A673 (cell line): ENCODE measurements around the gene RORC. TPM values are rescaled to one million over a fixed set of nuclear protein-coding genes. Genes with fewer than 3 reads are reported as not detected.

Experiments
- BruUV-seq: library from RNA; stranded (reverse); fragments of 400-500 nt; replicated peaks from 2 replicates; lab custom pipeline; 2021; lab: Mats Ljungman, UMichigan
- CTCF ChIA-PET: fragments of 300-600 bp; sonication (Branson Sonifier 250); formaldehyde crosslinking; loops from one replicate; lab custom pipeline; 2022; ENCODE audit warnings: antibody characterized with exemption; lab: Charles Lee
- POLR2A ChIA-PET: fragments of 300-600 bp; sonication (Branson Sonifier 250); formaldehyde crosslinking; loops from one replicate; lab custom pipeline; 2022; ENCODE audit warnings: antibody characterized with exemption; ENCODE audit not compliant: low non-redundant PET; lab: Charles Lee
- DNase-seq: peaks from one replicate; pipeline ENCODE4 v3.0.0-alpha.2; 2015; ENCODE audit warnings: low spot score
- H3K27ac ChIP-seq: fragments of 200-600 bp; sonication (generic); 2 replicates; pipeline ENCODE4 v1.5.1; 2016; ENCODE audit warnings: mixed run types, low read depth, mild to moderate bottlenecking, mixed read lengths, antibody characterized with exemption, low read length; ENCODE audit not compliant: poor library complexity, severe bottlenecking
- H3K27me3 ChIP-seq: fragments of 200-600 bp; sonication (generic); replicated peaks from 2 replicates; pipeline ENCODE4 v1.6.1; 2017; ENCODE audit warnings: mixed run types, low read depth, mild to moderate bottlenecking, mixed read lengths, antibody characterized with exemption, low read length; ENCODE audit not compliant: insufficient read depth, poor library complexity
- H3K36me3 ChIP-seq: fragments of 200-600 bp; sonication (generic); 2 replicates; pipeline ENCODE4 v1.6.1; 2016; ENCODE audit warnings: mixed run types, mild to moderate bottlenecking, mixed read lengths, antibody characterized with exemption, low read length; ENCODE audit not compliant: insufficient read depth, poor library complexity, severe bottlenecking
- H3K4me1 ChIP-seq: fragments of 200-600 bp; sonication (generic); 2 replicates; pipeline ENCODE4 v1.6.1; 2017; ENCODE audit warnings: mixed run types, mild to moderate bottlenecking, mixed read lengths, antibody characterized with exemption, low read length; ENCODE audit not compliant: insufficient read depth, poor library complexity, severe bottlenecking
- H3K4me3 ChIP-seq: fragments of 200-600 bp; sonication (generic); 2 replicates; pipeline ENCODE4 v1.5.1; 2016; ENCODE audit warnings: low read depth, mixed run types, mild to moderate bottlenecking, mixed read lengths, low read length; ENCODE audit not compliant: poor library complexity, severe bottlenecking
- H3K9me3 ChIP-seq: fragments of 200-600 bp; sonication (generic); 2 replicates; pipeline ENCODE4 v1.6.1; 2016; ENCODE audit warnings: mixed run types, low read depth, mild to moderate bottlenecking, mixed read lengths, antibody characterized with exemption, low read length; ENCODE audit not compliant: poor library complexity, severe bottlenecking
- CTCF ChIP-seq: fragments of 300-800, 200-600 bp; sonication (generic); conservative IDR thresholded peaks from 2 replicates; pipeline ENCODE4 v1.5.1; 2017; ENCODE audit warnings: low read depth, mild to moderate bottlenecking, antibody characterized with exemption, low read length, moderate library complexity, mixed read lengths
- EZH2 ChIP-seq: fragments of 200-600 bp; sonication (generic); IDR thresholded peaks from 2 replicates; pipeline ENCODE4 v1.6.1; 2017; ENCODE audit warnings: borderline replicate concordance, low read depth, mild to moderate bottlenecking, mixed read lengths, antibody characterized with exemption, low read length; ENCODE audit not compliant: poor library complexity, severe bottlenecking
- intact Hi-C: fragments of 100-400 bp; cut with micrococcal nuclease; formaldehyde crosslinking; loops from one replicate; pipeline ENCODE4 v1.10.0; 2022; ENCODE audit not compliant: unreplicated experiment
- total RNA-seq: library from RNA; stranded (reverse); gene quantifications from 2 replicates; pipeline ENCODE4 v1.2.3, GENCODE V29; 2021

The RORC gene
- total RNA-seq, 1 experiment from 2014 or later = not detected

DNA sequence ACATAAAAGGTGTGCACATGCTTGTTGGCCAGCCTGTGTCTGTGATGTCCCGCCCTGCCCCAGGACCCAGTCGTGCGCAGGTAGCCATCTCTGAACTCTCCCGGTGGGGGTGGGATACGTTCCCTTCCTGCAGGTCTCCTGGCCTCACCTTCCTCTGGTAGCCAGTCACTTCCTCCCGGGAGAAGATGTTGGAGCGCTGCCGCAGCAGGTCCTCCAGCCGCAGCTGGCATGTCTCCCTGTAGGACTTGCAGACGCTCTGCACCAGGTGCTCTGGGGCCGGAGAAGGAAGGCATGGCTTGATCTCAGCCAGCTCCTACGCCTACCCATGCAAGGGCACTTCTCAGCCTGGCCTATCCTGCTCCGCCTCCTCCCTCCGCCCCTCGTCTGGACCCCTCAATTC is 17.2 kb downstream of the RORC start:
- H3K4me1 ChIP-seq = no peaks in the 10 kb centered on the region
- ChIA-PET CTCF (no interaction called here), POLR2A (no interaction called here)
- H3K9me3 ChIP-seq = no peaks in the 10 kb centered on the region
- H3K27me3 ChIP-seq = peaks cover 4% of the 10 kb centered on the region
- no peak for TF ChIP-seq CTCF
- TF ChIP-seq EZH2 = no peak
- BruUV-seq = no TSS peak
- H3K27ac ChIP-seq = no peak overlapping the region
- no peak overlapping the region for H3K4me3 ChIP-seq
- DNase-seq = no peak
- H3K36me3 ChIP-seq = no peaks in the 10 kb centered on the region
- intact Hi-C loops = no loop called here

GRCh38 chr1:151813271-151813977 is 18.2 kb downstream of the RORC start:
- Histone ChIP-seq H3K9me3 (no peaks in the 10 kb centered on the region), H3K27ac (no peak overlapping the region), H3K27me3 (peaks cover 4% of the 10 kb centered on the region), H3K4me1 (no peaks in the 10 kb centered on the region), H3K36me3 (no peaks in the 10 kb centered on the region), H3K4me3 (no peak overlapping the region)
- POLR2A ChIA-PET = no interaction called here
- intact Hi-C loops = no loop called here
- CTCF ChIA-PET = no interaction called here
- DNase-seq = no peak
- TF ChIP-seq EZH2 = no peak
- TF ChIP-seq CTCF = no peak
- BruUV-seq = no TSS peak

GRCh38 chr1:151811181-151811580 is 20.4 kb downstream of the RORC start:
- intact Hi-C loops = no loop called here
- Histone ChIP-seq H3K27me3 (peaks cover 12% of the 10 kb centered on the region), H3K4me1 (no peaks in the 10 kb centered on the region), H3K4me3 (no peak overlapping the region), H3K9me3 (no peaks in the 10 kb centered on the region), H3K36me3 (no peaks in the 10 kb centered on the region), H3K27ac (no peak overlapping the region)
- POLR2A ChIA-PET = no interaction called here
- BruUV-seq = no TSS peak
- CTCF ChIA-PET = no interaction called here
- DNase-seq = no peak
- TF ChIP-seq EZH2 = no peak
- no peak for TF ChIP-seq CTCF
